Bronchial epithelial cell (primary cell): ENCODE data around the gene CAPN8. TPM values are rescaled to one million over a fixed set of nuclear protein-coding genes. Genes with fewer than 3 reads are reported as not detected.
A peak's percentile ranks its signal among the peaks of the same experiment; 100 is the strongest.

Source experiments
- DNase-seq: peaks from one replicate; pipeline ENCODE4 v3.0.0-alpha.2; 2010; ENCODE audit warnings: low read depth
- FAIRE-seq: peaks from 2 replicates; lab custom pipeline; 2011; peaks lifted over from hg19 to GRCh38; lab: Jason Lieb, UNC
- H3K27me3 ChIP-seq: 2 replicates; pipeline ENCODE4 v1.5.1; 2011; ENCODE audit warnings: low read length; ENCODE audit not compliant: control insufficient read depth, insufficient read depth
- H3K36me3 ChIP-seq: 2 replicates; pipeline ENCODE4 v1.5.1; 2011; ENCODE audit warnings: low read length; ENCODE audit not compliant: control insufficient read depth, insufficient read depth
- H3K4me3 ChIP-seq: 2 replicates; pipeline ENCODE4 v1.5.1; 2011; ENCODE audit warnings: mild to moderate bottlenecking, low read depth, low read length, control low read depth
- total RNA-seq: library from RNA; depleted of rRNA; stranded (reverse); fragments of >200 nt; gene quantifications from 2 replicates; pipeline ENCODE4 v1.2.1, GENCODE V29; 2014
- TF ChIP-seq, protein P1 (sequence below): IDR thresholded peaks from 2 replicates; pipeline ENCODE4 v1.5.1; 2011; ENCODE audit warnings: mild to moderate bottlenecking, moderate library complexity, low read length, control low read depth, inconsistent platforms; ENCODE audit not compliant: insufficient read depth, severe bottlenecking

The CAPN8 gene
- total RNA-seq, 1 donor from 2014 or later, result under 0.01 TPM

DNA sequence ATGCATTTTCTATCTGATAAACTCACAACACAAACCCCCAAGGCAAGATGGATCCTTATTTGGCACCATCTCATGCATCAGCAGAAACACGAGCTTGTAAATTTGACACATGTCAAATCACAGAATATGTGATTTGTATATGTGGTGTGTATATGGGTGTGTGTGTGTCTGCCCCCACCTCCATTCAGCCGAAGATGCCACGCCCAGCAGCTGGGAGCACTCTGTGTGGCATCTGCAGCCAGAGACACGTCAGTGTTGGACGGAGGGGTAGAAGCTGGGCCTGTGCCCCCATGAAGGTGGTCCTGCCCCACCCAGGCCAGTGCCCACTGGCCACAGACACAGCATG, 108.4 kb downstream of the CAPN8 start:
- Histone ChIP-seq H3K27me3 (no peaks in the 10 kb centered on the region), H3K36me3 (no peaks in the 10 kb centered on the region), H3K4me3 (no peak overlapping the region)
- TF ChIP-seq, protein P1, sequence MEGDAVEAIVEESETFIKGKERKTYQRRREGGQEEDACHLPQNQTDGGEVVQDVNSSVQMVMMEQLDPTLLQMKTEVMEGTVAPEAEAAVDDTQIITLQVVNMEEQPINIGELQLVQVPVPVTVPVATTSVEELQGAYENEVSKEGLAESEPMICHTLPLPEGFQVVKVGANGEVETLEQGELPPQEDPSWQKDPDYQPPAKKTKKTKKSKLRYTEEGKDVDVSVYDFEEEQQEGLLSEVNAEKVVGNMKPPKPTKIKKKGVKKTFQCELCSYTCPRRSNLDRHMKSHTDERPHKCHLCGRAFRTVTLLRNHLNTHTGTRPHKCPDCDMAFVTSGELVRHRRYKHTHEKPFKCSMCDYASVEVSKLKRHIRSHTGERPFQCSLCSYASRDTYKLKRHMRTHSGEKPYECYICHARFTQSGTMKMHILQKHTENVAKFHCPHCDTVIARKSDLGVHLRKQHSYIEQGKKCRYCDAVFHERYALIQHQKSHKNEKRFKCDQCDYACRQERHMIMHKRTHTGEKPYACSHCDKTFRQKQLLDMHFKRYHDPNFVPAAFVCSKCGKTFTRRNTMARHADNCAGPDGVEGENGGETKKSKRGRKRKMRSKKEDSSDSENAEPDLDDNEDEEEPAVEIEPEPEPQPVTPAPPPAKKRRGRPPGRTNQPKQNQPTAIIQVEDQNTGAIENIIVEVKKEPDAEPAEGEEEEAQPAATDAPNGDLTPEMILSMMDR, result no peak
- no peak for DNase-seq
- no peak for FAIRE-seq

DNA sequence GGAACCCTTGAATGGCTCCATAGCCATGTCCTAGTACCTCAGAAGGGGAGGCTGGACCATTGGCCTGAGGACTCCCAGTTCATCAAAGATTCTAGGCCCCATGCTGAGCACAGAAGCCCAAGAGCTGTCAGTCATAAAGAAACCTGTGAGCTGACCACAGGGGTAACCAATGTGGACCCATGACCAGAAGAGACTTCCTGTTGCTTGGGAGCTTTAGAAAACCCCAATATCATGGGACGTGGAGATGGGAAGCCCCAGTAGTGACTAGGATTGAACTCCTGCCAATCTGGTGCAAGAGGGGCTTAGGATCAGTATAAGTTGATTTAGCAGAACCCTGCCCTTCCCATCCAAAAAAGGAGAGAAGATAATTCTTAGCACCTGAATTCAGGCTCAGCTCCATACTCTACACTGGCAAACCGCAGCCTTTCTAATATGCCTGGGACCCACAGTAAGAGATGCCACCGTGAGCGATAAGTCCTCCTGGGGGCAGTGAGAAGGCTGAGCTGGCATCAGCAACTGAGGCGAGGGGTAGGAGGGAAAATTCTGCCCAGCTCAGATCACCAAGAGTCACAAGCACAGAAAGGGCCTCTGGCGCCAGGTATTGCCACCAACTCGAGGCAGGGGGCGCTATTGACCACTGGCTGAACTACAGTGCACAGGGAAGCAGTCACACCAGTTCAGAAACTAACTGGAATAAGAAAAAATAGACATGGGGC, 108.9 kb downstream of the CAPN8 start:
- no peaks in the 10 kb centered on the region for H3K36me3 ChIP-seq
- H3K4me3 ChIP-seq, result no peak overlapping the region
- no peak for FAIRE-seq
- peak; percentile 41 for DNase-seq
- no peaks in the 10 kb centered on the region for H3K27me3 ChIP-seq
- TF ChIP-seq, protein P1, result peak; percentile 93

DNA sequence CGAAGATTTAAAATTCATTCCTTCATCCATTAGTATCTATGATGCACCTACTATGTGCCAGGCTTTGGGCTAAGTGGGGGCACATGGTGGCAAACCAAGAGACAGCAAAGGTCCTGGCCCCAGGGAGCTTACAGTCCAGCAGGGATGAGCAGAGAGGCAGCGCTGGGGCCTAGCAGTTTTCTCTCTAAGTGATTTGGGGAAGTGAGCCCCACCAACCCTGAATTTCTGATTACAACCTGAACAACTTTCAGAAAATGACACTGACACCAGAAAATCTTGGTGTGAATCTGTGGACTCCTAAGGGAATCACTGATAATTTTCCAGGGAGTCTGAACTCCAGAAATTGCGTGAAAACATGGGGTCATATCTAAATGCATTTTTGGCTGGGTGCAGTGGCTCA, 111.5 kb downstream of the CAPN8 start:
- no peak for FAIRE-seq
- TF ChIP-seq, protein P1, result no peak

DNA sequence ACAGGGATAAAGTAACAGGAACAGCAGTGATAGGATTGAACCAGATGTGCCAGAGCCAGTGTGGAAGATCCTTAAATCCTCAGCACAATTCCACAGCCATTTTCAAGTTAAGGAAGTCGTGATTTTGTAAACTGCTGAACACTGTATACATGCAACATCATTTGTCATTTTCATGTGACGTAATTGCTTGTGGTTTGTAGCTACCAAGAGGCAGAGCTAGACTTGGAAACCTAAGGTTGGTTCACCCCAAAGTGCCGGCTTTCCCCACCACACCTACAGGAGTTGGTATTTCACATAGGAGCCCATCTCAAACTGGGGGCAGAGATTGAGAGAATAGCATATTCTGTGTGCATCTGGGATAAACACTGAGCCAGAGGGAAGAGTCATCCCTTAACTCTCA, 113.9 kb downstream of the CAPN8 start:
- no peak for FAIRE-seq
- no peaks in the 10 kb centered on the region for H3K36me3 ChIP-seq

More for the DNA sequence above, 111.5 kb downstream of the CAPN8 start:
- DNase-seq, result no peak
- H3K27me3 ChIP-seq, result no peaks in the 10 kb centered on the region
- no peaks in the 10 kb centered on the region for H3K36me3 ChIP-seq
- no peak overlapping the region for H3K4me3 ChIP-seq

DNA sequence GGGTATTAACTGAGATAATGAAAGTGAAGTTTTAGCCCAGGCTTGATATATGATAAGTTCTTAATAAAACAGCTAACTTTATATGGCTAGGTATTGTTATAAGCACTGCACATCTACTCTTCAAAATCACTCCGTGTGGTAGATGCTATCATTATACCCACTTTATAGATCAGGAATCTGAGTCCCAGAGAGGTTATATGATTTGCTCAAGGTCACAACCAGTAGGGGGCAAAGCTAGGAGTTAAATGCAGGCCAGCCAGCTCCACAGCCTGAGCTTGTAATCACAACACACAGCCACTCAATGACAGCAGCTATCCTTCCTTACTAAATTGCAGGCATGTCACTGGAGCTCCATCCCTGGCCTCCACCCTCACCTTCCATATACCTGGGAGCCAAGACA, 115.8 kb downstream of the CAPN8 start:
- DNase-seq, result no peak
- Histone ChIP-seq H3K27me3 (no peaks in the 10 kb centered on the region), H3K4me3 (no peak overlapping the region), H3K36me3 (no peaks in the 10 kb centered on the region)
- TF ChIP-seq, protein P1, result no peak
- no peak for FAIRE-seq

More for the DNA sequence above, 113.9 kb downstream of the CAPN8 start:
- no peak for DNase-seq
- no peaks in the 10 kb centered on the region for H3K27me3 ChIP-seq
- TF ChIP-seq, protein P1, result no peak
- no peak overlapping the region for H3K4me3 ChIP-seq
